Activated naive CD8-positive, alpha-beta T cell treated with anti-CD3 and anti-CD28 coated beads, Interleukin-2, amount 10 ng/mL, durations not matched to agents 7 days and 5 days (primary cell): ENCODE results near the gene NCAN. TPM values are rescaled to one million over a fixed set of nuclear protein-coding genes. Genes with fewer than 3 reads are reported as not detected.
A peak's percentile ranks its signal among the peaks of the same experiment; 100 is the strongest.
"Not testable (repeated sequence)": the region's sequence is repeated elsewhere in the genome, so short reads cannot be mapped to it uniquely, and the experiment has no call there.

Experiments used
- ATAC-seq: fragments of 150-1000 bp; cut with Tn5 transposase; one replicate; pipeline ENCODE4 v1.10.0; 2021; ENCODE audit warnings: low read depth, moderate library complexity
- POLR2A ChIA-PET: fragments of 350-600 bp; sonication (Branson Sonifier 250); formaldehyde crosslinking; loops from one replicate; lab custom pipeline; 2021; ENCODE audit warnings: antibody characterized with exemption; lab: Charles Lee
- DNase-seq: peaks from one replicate; pipeline ENCODE4 v3.0.0; 2021
- H3K27ac Mint-ChIP-seq: one replicate; pipeline ENCODE4 v1.8.0; 2022; ENCODE audit warnings: mild to moderate bottlenecking, mixed read lengths
- H3K27me3 Mint-ChIP-seq: one replicate; pipeline ENCODE4 v1.8.0; 2022; ENCODE audit warnings: mild to moderate bottlenecking, moderate library complexity, mixed read lengths
- H3K36me3 Mint-ChIP-seq: one replicate; pipeline ENCODE4 v1.8.0; 2021; ENCODE audit warnings: mild to moderate bottlenecking, mixed read lengths
- H3K4me1 Mint-ChIP-seq: one replicate; pipeline ENCODE4 v1.8.0; 2021; ENCODE audit warnings: mixed read lengths
- H3K4me3 Mint-ChIP-seq: one replicate; pipeline ENCODE4 v1.8.0; 2022; ENCODE audit warnings: mild to moderate bottlenecking, moderate library complexity, mixed read lengths
- H3K9me3 Mint-ChIP-seq: one replicate; pipeline ENCODE4 v1.8.0; 2021; ENCODE audit warnings: mixed read lengths
- total RNA-seq, 2 experiments: library from RNA; stranded (reverse); gene quantifications; one replicate each; pipeline ENCODE4 v1.2.3, GENCODE V29; 2021

Gene NCAN
- total RNA-seq: not detected

GRCh38 chr19:19211499-19212420, at the start of gene NCAN:
Gene NCAN (plus strand): TSS chr19:19211958. CDS start chr19:19216954, 4,996 bp downstream.
- H3K4me3 Mint-ChIP-seq: no peak within 1 kb of the TSS

GRCh38 chr19:19162495-19162894, 49.3 kb upstream of the NCAN start:
- no peaks in the 10 kb centered on the region for H3K4me1 Mint-ChIP-seq
- no peak overlapping the region for H3K4me3 Mint-ChIP-seq
- ATAC-seq (no peak), DNase-seq (no peak)
- no peak overlapping the region for H3K27ac Mint-ChIP-seq
- POLR2A ChIA-PET: no interaction called here
- no peaks in the 10 kb centered on the region for H3K27me3 Mint-ChIP-seq
- no peaks in the 10 kb centered on the region for H3K9me3 Mint-ChIP-seq
- no peaks in the 10 kb centered on the region for H3K36me3 Mint-ChIP-seq

More at GRCh38 chr19:19211499-19212420, at the start of gene NCAN:
- DNase-seq (no peak), ATAC-seq (no peak)
- Mint-ChIP-seq H3K4me1 (peaks cover 10% of the 10 kb centered on the region), H3K27me3 (peaks cover 41% of the 10 kb centered on the region), H3K36me3 (no peaks in the 10 kb centered on the region), H3K27ac (no peak within 1 kb of the TSS), H3K9me3 (peaks cover 2% of the 10 kb centered on the region)
- POLR2A ChIA-PET: no interaction called here

GRCh38 chr19:19165396-19165795, 46.4 kb upstream of the NCAN start:
- no peak overlapping the region for H3K4me3 Mint-ChIP-seq
- ATAC-seq: no peak
- DNase-seq: no peak
- H3K36me3 Mint-ChIP-seq: peaks cover 2% of the 10 kb centered on the region
- H3K9me3 Mint-ChIP-seq: no peaks in the 10 kb centered on the region
- H3K27me3 Mint-ChIP-seq: no peaks in the 10 kb centered on the region
- POLR2A ChIA-PET: no interaction called here
- peaks cover 7% of the 10 kb centered on the region for H3K4me1 Mint-ChIP-seq
- no peak overlapping the region for H3K27ac Mint-ChIP-seq

- DNase-seq (no peak), ATAC-seq (no peak)
- no peak overlapping the region for H3K27ac Mint-ChIP-seq
- H3K4me1 Mint-ChIP-seq: peaks cover 11% of the 10 kb centered on the region
- no peaks in the 10 kb centered on the region for H3K27me3 Mint-ChIP-seq
- POLR2A ChIA-PET: no interaction called here
- H3K4me3 Mint-ChIP-seq: no peak overlapping the region
- peaks cover 7% of the 10 kb centered on the region for H3K36me3 Mint-ChIP-seq
- no peaks in the 10 kb centered on the region for H3K9me3 Mint-ChIP-seq
Measured at GRCh38 chr19:19167612-19168011, 44.1 kb upstream of the NCAN start.

- no peak for DNase-seq
- Mint-ChIP-seq H3K27ac (no peak overlapping the region), H3K36me3 (peaks cover 7% of the 10 kb centered on the region), H3K9me3 (no peaks in the 10 kb centered on the region), H3K4me3 (no peak overlapping the region), H3K4me1 (peaks cover 11% of the 10 kb centered on the region), H3K27me3 (no peaks in the 10 kb centered on the region)
- POLR2A ChIA-PET: no interaction called here
- ATAC-seq: no peak
Measured at GRCh38 chr19:19169236-19170052, 42.3 kb upstream of the NCAN start.

- DNase-seq (peak; percentile 82), ATAC-seq (peak; percentile 85)
- POLR2A ChIA-PET: no interaction called here
- H3K36me3 Mint-ChIP-seq: peaks cover 7% of the 10 kb centered on the region
- H3K4me1 Mint-ChIP-seq: peaks cover 11% of the 10 kb centered on the region
- H3K27ac Mint-ChIP-seq: no peak within 1 kb of the TSS
- no peaks in the 10 kb centered on the region for H3K27me3 Mint-ChIP-seq
- H3K4me3 Mint-ChIP-seq: peak within 1 kb of the TSS; percentile 28
- H3K9me3 Mint-ChIP-seq: no peaks in the 10 kb centered on the region
Measured at GRCh38 chr19:19170053-19170872, 41.5 kb upstream of the NCAN start, which contains the start of gene MEF2B. Gene MEF2B (minus strand): TSS chr19:19170263. CDS start chr19:19150735, 19,528 bp downstream.

- DNase-seq (no peak), ATAC-seq (no peak)
- Mint-ChIP-seq H3K4me1 (peaks cover 11% of the 10 kb centered on the region), H3K27ac (no peak overlapping the region), H3K4me3 (peak overlapping the region; percentile 28), H3K9me3 (no peaks in the 10 kb centered on the region), H3K36me3 (peaks cover 7% of the 10 kb centered on the region), H3K27me3 (no peaks in the 10 kb centered on the region)
- POLR2A ChIA-PET: no interaction called here
Measured at GRCh38 chr19:19170873-19171672, 40.7 kb upstream of the NCAN start.

- no peaks in the 10 kb centered on the region for H3K27me3 Mint-ChIP-seq
- no peak overlapping the region for H3K4me3 Mint-ChIP-seq
- no peaks in the 10 kb centered on the region for H3K9me3 Mint-ChIP-seq
- DNase-seq (no peak), ATAC-seq (no peak)
- peaks cover 7% of the 10 kb centered on the region for H3K36me3 Mint-ChIP-seq
- no peak overlapping the region for H3K27ac Mint-ChIP-seq
- H3K4me1 Mint-ChIP-seq: peaks cover 11% of the 10 kb centered on the region
- POLR2A ChIA-PET: no interaction called here
Measured at GRCh38 chr19:19171821-19172532, 39.8 kb upstream of the NCAN start.

- H3K4me3 Mint-ChIP-seq, H3K9me3 Mint-ChIP-seq, POLR2A ChIA-PET: not testable (repeated sequence)
Measured at GRCh38 chr19:19173243-19173642, 38.5 kb upstream of the NCAN start.

GRCh38 chr19:19176950-19177349, 34.8 kb upstream of the NCAN start:
- Mint-ChIP-seq H3K27ac (no peak overlapping the region), H3K4me3 (no peak overlapping the region), H3K9me3 (no peaks in the 10 kb centered on the region), H3K36me3 (peaks cover 7% of the 10 kb centered on the region), H3K27me3 (no peaks in the 10 kb centered on the region), H3K4me1 (no peaks in the 10 kb centered on the region)
- POLR2A ChIA-PET: no interaction called here
- ATAC-seq: no peak
- DNase-seq: no peak

More at GRCh38 chr19:19173243-19173642, 38.5 kb upstream of the NCAN start:
- H3K4me1 Mint-ChIP-seq: peaks cover 11% of the 10 kb centered on the region
- H3K27ac Mint-ChIP-seq, DNase-seq, ATAC-seq, H3K36me3 Mint-ChIP-seq, H3K27me3 Mint-ChIP-seq: not testable (repeated sequence)

GRCh38 chr19:19179548-19180441, 32.0 kb upstream of the NCAN start:
- no peak for ATAC-seq
- no peak for DNase-seq
- no peak overlapping the region for H3K4me3 Mint-ChIP-seq
- POLR2A ChIA-PET: no interaction called here
- no peak overlapping the region for H3K27ac Mint-ChIP-seq
- H3K27me3 Mint-ChIP-seq: no peaks in the 10 kb centered on the region
- H3K36me3 Mint-ChIP-seq: peaks cover 13% of the 10 kb centered on the region
- no peaks in the 10 kb centered on the region for H3K4me1 Mint-ChIP-seq
- no peaks in the 10 kb centered on the region for H3K9me3 Mint-ChIP-seq
